Neural progenitor cell (in vitro differentiated cells): Measurements from ENCODE around the gene SHQ1. TPM values are rescaled to one million over a fixed set of nuclear protein-coding genes. Genes with fewer than 3 reads are reported as not detected.
"Not testable (repeated sequence)": the region's sequence is repeated elsewhere in the genome, so short reads cannot be mapped to it uniquely, and the experiment has no call there.

Source experiments
- DNase-seq: peaks from one replicate; pipeline ENCODE4 v3.0.0-alpha.2; 2016; ENCODE audit warnings: low spot score
- H2AFZ ChIP-seq: fragments of 200-600 bp; sonication (generic); replicated peaks from 2 replicates; pipeline ENCODE4 v1.6.1; 2016; ENCODE audit warnings: antibody characterized with exemption
- H3F3A ChIP-seq: fragments of 200-600 bp; sonication (generic); 2 replicates; pipeline ENCODE4 v1.6.1; 2016; ENCODE audit warnings: antibody characterized with exemption, low read depth
- H3K27ac ChIP-seq: fragments of 200-600 bp; sonication (generic); 2 replicates; pipeline ENCODE4 v1.5.1; 2016; ENCODE audit warnings: mild to moderate bottlenecking
- H3K27me3 ChIP-seq: fragments of 200-600 bp; sonication (generic); 2 replicates; pipeline ENCODE4 v1.6.1; 2016; ENCODE audit warnings: mild to moderate bottlenecking, moderate library complexity
- H3K36me3 ChIP-seq: fragments of 200-600 bp; sonication (generic); 2 replicates; pipeline ENCODE4 v1.5.1; 2016
- H3K4me1 ChIP-seq: fragments of 200-600 bp; sonication (generic); 2 replicates; pipeline ENCODE4 v1.6.1; 2016; ENCODE audit warnings: mixed run types
- H3K4me2 ChIP-seq: fragments of 200-600 bp; sonication (generic); 2 replicates; pipeline ENCODE4 v1.6.1; 2016
- H3K4me3 ChIP-seq: fragments of 200-600 bp; sonication (generic); 2 replicates; pipeline ENCODE4 v1.5.1; 2016
- H3K79me2 ChIP-seq: fragments of 200-600 bp; sonication (generic); 2 replicates; pipeline ENCODE4 v1.6.1; 2016; ENCODE audit warnings: low read depth
- H3K9ac ChIP-seq: fragments of 200-600 bp; sonication (generic); 2 replicates; pipeline ENCODE4 v1.6.1; 2016
- H3K9me3 ChIP-seq: fragments of 200-600 bp; sonication (generic); 2 replicates; pipeline ENCODE4 v1.5.1; 2016; ENCODE audit warnings: low read depth
- H4K20me1 ChIP-seq: fragments of 200-600 bp; sonication (generic); 2 replicates; pipeline ENCODE4 v1.6.1; 2016; ENCODE audit warnings: low read depth
- H3K27ac Mint-ChIP-seq: 3 replicates; pipeline ENCODE4 v1.8.0; 2021; ENCODE audit warnings: mixed read lengths
- H3K27me3 Mint-ChIP-seq: 2 replicates; pipeline ENCODE4 v1.8.0; 2022; ENCODE audit warnings: low read depth, mild to moderate bottlenecking, inconsistent platforms, moderate library complexity, mixed read lengths; ENCODE audit not compliant: insufficient read depth
- H3K36me3 Mint-ChIP-seq: 3 replicates; pipeline ENCODE4 v1.8.0; 2021; ENCODE audit warnings: mixed read lengths
- H3K4me1 Mint-ChIP-seq: 3 replicates; pipeline ENCODE4 v1.8.0; 2021; ENCODE audit warnings: mixed read lengths
- H3K4me3 Mint-ChIP-seq: 3 replicates; pipeline ENCODE4 v1.8.0; 2021; ENCODE audit warnings: mild to moderate bottlenecking, moderate library complexity, mixed read lengths
- H3K9me3 Mint-ChIP-seq: 3 replicates; pipeline ENCODE4 v1.8.0; 2020; ENCODE audit warnings: mixed read lengths
- EZH2 ChIP-seq: fragments of 200-600 bp; sonication (generic); IDR thresholded peaks from 2 replicates; pipeline ENCODE4 v1.6.1; 2017; ENCODE audit warnings: antibody characterized with exemption, mild to moderate bottlenecking, moderate library complexity
- EZH2phosphoT487 ChIP-seq: fragments of 200-600 bp; sonication (generic); IDR thresholded peaks from 2 replicates; pipeline ENCODE4 v1.6.1; 2017; ENCODE audit warnings: antibody characterized with exemption
- total RNA-seq: library from RNA; depleted of rRNA; stranded (reverse); fragments of >200 nt; gene quantifications from 2 replicates; pipeline ENCODE4 v1.2.3, GENCODE V29; 2015; ENCODE audit warnings: low replicate concordance
- TF ChIP-seq, protein P1 (sequence below): fragments of 200-600 bp; sonication (generic); IDR thresholded peaks from 2 replicates; pipeline ENCODE4 v1.5.1; 2017; ENCODE audit warnings: antibody characterized with exemption, mild to moderate bottlenecking

The SHQ1 gene
- total RNA-seq, 1 donor from 2014 or later: 21.3 TPM

DNA sequence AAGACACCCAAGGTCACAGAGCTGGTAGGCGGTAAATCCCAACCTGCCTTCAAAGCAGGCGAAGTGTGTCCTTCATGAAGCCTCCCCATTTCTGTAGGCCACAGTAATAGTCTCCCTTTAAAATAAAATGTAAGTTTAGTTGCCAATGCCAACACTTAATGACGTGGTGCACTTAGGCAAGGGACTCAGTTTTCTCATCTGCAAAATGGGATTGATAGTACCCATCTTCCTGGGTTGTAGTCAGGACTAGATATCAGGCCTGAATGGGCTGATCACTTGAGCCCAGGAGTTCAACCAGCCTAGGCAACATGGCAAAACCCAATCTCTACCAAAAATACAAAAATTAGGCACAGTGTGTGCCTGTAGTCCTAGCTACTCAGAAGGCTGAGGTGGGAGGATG lies 114.6 kb downstream of the SHQ1 start:
- peaks cover 11% of the 10 kb centered on the region for H3K27me3 Mint-ChIP-seq

DNA sequence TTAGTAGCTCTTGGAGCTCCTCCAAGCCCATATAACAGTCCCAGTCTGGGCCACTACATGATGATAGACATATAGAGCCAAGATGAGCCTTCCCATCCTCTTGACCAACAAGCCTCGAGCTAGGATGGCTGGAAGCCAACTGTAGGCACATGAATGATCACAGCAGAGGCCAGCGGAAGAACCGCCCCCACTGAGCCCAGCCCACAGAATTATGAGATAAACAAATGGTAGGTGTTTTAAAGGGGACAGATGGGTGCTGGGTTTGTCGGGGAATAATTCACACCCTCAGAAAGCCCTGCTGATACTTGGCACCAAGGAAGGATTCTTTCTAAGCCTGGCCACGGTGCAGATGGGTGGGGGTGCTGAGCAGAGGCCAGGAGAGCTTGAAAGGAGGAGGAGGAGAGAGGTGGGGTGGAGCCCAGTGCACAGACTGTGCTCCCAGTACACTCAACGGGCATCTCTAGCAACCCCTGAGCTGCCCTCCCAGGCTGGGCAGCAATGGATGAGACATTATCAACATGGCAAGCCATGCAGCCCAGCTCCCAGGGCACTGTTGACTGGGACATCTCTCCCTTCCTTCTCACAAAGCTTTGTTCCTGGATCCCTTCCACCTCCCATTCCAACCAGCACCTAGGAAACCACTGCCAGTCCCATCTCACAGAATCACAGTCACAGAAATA lies 115.4 kb downstream of the SHQ1 start:
- not testable (repeated sequence) for H3K4me3 Mint-ChIP-seq

More for the DNA sequence above, 114.6 kb downstream of the SHQ1 start:
- Histone ChIP-seq H4K20me1 (no peaks in the 10 kb centered on the region), H3F3A (no peaks in the 10 kb centered on the region), H3K9ac (no peak overlapping the region), H3K4me3 (no peak overlapping the region), H3K79me2 (no peaks in the 10 kb centered on the region), H3K4me1 (peaks cover 6% of the 10 kb centered on the region), H3K27ac (no peak overlapping the region), H2AFZ (no peak overlapping the region), H3K9me3 (no peaks in the 10 kb centered on the region), H3K4me2 (no peak overlapping the region), H3K27me3 (peaks cover 3% of the 10 kb centered on the region), H3K36me3 (no peaks in the 10 kb centered on the region)
- Mint-ChIP-seq H3K4me3 (no peak overlapping the region), H3K4me1 (peaks cover 11% of the 10 kb centered on the region), H3K9me3 (peaks cover 15% of the 10 kb centered on the region), H3K27ac (no peak overlapping the region), H3K36me3 (peaks cover 2% of the 10 kb centered on the region)
- TF ChIP-seq EZH2phosphoT487: no peak
- TF ChIP-seq, protein P1, sequence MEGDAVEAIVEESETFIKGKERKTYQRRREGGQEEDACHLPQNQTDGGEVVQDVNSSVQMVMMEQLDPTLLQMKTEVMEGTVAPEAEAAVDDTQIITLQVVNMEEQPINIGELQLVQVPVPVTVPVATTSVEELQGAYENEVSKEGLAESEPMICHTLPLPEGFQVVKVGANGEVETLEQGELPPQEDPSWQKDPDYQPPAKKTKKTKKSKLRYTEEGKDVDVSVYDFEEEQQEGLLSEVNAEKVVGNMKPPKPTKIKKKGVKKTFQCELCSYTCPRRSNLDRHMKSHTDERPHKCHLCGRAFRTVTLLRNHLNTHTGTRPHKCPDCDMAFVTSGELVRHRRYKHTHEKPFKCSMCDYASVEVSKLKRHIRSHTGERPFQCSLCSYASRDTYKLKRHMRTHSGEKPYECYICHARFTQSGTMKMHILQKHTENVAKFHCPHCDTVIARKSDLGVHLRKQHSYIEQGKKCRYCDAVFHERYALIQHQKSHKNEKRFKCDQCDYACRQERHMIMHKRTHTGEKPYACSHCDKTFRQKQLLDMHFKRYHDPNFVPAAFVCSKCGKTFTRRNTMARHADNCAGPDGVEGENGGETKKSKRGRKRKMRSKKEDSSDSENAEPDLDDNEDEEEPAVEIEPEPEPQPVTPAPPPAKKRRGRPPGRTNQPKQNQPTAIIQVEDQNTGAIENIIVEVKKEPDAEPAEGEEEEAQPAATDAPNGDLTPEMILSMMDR: no peak
- no peak for DNase-seq

DNA sequence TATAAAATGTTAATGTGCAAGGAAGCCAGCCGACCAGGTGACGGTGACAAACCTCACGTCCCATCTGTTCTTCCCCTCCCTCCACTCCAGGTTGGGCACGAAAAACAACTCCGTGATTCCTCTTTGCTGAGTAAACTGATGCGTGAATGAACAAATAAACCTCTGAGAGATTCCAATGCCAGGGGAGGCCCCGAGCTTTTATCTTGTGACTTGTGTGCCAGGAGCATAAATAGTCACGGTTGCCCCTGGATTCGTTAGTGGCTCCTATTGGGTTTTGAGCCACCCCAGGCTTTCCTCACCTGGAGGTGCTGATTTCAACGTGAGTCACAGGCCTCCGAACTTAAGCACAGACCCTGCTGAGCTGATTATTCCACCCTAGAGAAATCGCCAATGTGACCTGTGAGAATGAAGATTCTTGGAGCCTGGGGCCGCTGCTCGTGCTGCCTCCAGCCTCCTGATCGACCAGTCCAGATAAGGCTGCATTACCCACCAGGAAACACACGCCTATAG lies 119.2 kb downstream of the SHQ1 start:
- Mint-ChIP-seq H3K27ac (no peak overlapping the region), H3K4me3 (no peak overlapping the region), H3K36me3 (peaks cover 2% of the 10 kb centered on the region), H3K27me3 (peaks cover 11% of the 10 kb centered on the region), H3K4me1 (peaks cover 11% of the 10 kb centered on the region), H3K9me3 (peaks cover 5% of the 10 kb centered on the region)
- no peak overlapping the region for H3K4me3 ChIP-seq
- H3K9ac ChIP-seq: no peak overlapping the region
- H3K27me3 ChIP-seq: no peaks in the 10 kb centered on the region
- no peaks in the 10 kb centered on the region for H3K79me2 ChIP-seq
- no peaks in the 10 kb centered on the region for H3K4me1 ChIP-seq
- H3K4me2 ChIP-seq: no peak overlapping the region
- peak overlapping the region; percentile 27 for H2AFZ ChIP-seq
- no peaks in the 10 kb centered on the region for H3K9me3 ChIP-seq
- DNase-seq: no peak
- H3K36me3 ChIP-seq: no peaks in the 10 kb centered on the region
- no peak for TF ChIP-seq EZH2phosphoT487
- TF ChIP-seq, protein P1: no peak
- TF ChIP-seq EZH2: no peak
- H3F3A ChIP-seq: no peaks in the 10 kb centered on the region
- no peak overlapping the region for H3K27ac ChIP-seq
- no peaks in the 10 kb centered on the region for H4K20me1 ChIP-seq

More for the DNA sequence above, 115.4 kb downstream of the SHQ1 start:
- H3K27me3 ChIP-seq, H3K4me3 ChIP-seq, H2AFZ ChIP-seq, DNase-seq, H3F3A ChIP-seq, H3K27ac ChIP-seq, H3K27ac Mint-ChIP-seq, H3K36me3 ChIP-seq, H4K20me1 ChIP-seq, H3K4me2 ChIP-seq, H3K9ac ChIP-seq, H3K9me3 ChIP-seq, H3K36me3 Mint-ChIP-seq, H3K4me1 ChIP-seq, H3K79me2 ChIP-seq: not testable (repeated sequence)
- H3K27me3 Mint-ChIP-seq: peaks cover 12% of the 10 kb centered on the region
- H3K9me3 Mint-ChIP-seq: peaks cover 14% of the 10 kb centered on the region
- H3K4me1 Mint-ChIP-seq: peaks cover 11% of the 10 kb centered on the region

DNA sequence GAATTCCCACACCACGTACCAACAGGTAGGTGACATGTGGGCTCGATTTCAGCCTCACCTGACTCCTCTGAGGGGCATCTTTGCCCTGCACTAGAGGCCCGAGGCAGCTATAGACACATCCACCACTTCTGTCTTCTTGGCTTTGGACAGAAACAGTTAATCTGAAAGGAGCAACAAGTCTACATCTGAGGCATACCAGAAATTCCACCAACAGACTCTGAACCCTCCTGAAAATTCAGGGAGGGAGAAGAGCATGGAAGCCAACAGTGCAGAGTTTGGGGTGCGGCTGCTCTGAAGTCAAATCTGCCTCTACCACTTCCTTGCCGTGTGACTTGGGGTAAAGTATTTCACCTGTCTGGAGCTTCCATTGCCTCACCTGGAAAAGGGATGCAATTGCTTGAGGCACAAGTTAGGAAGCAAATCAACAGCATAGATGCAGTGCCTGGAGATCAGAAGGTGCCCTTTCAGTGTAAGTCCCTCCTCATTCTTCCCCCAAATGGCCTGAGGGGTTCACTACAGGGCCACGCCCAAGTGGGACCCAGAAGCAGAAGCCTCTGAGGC lies 119.8 kb downstream of the SHQ1 start:
- H3K9ac ChIP-seq: no peak overlapping the region
- H3K4me2 ChIP-seq: no peak overlapping the region
- H3F3A ChIP-seq: no peaks in the 10 kb centered on the region
- no peaks in the 10 kb centered on the region for H4K20me1 ChIP-seq
- H3K27ac Mint-ChIP-seq: no peak overlapping the region
- peaks cover 5% of the 10 kb centered on the region for H3K9me3 Mint-ChIP-seq
- no peaks in the 10 kb centered on the region for H3K27me3 ChIP-seq
- no peak for DNase-seq
- no peak overlapping the region for H3K4me3 ChIP-seq
- H3K4me1 Mint-ChIP-seq: peaks cover 14% of the 10 kb centered on the region
- no peak overlapping the region for H3K4me3 Mint-ChIP-seq
- no peak overlapping the region for H2AFZ ChIP-seq
- H3K27me3 Mint-ChIP-seq: peaks cover 11% of the 10 kb centered on the region
- no peaks in the 10 kb centered on the region for H3K9me3 ChIP-seq
- no peaks in the 10 kb centered on the region for H3K36me3 ChIP-seq
- H3K27ac ChIP-seq: no peak overlapping the region
- no peaks in the 10 kb centered on the region for H3K79me2 ChIP-seq
- TF ChIP-seq, protein P1: no peak
- TF ChIP-seq EZH2phosphoT487 (no peak), EZH2 (no peak)
- H3K4me1 ChIP-seq: no peaks in the 10 kb centered on the region
- peaks cover 2% of the 10 kb centered on the region for H3K36me3 Mint-ChIP-seq
